H9 (cell line): ENCODE results near the gene TCIRG1. TPM values are rescaled to one million over a fixed set of nuclear protein-coding genes. Genes with fewer than 3 reads are reported as not detected.

Source experiments
- DNase-seq: peaks from one replicate; pipeline ENCODE4 v3.0.0-alpha.2; 2017
- H2AFZ ChIP-seq: one replicate; pipeline ENCODE4 v1.6.1; 2013; ENCODE audit warnings: mild to moderate bottlenecking, low read length, control low read depth, moderate library complexity
- H2AK5ac ChIP-seq: 2 replicates; pipeline ENCODE4 v1.6.1; 2013; ENCODE audit warnings: low read length, control low read depth, mixed read lengths; ENCODE audit not compliant: insufficient read length
- H2BK120ac ChIP-seq: one replicate; pipeline ENCODE4 v1.6.1; 2013; ENCODE audit warnings: low read depth, mild to moderate bottlenecking, low read length, control low read depth, inconsistent platforms; ENCODE audit not compliant: poor library complexity, severe bottlenecking
- H2BK12ac ChIP-seq: 2 replicates; pipeline ENCODE4 v1.6.1; 2013; ENCODE audit warnings: low read length, control low read depth, mixed read lengths, low read depth; ENCODE audit not compliant: insufficient read length
- H2BK15ac ChIP-seq: 2 replicates; pipeline ENCODE4 v1.6.1; 2013; ENCODE audit warnings: low read depth, low read length, control low read depth
- H2BK20ac ChIP-seq: one replicate; pipeline ENCODE4 v1.6.1; 2013; ENCODE audit warnings: low read depth, mild to moderate bottlenecking, low read length, control low read depth, inconsistent platforms; ENCODE audit not compliant: poor library complexity, severe bottlenecking
- H2BK5ac ChIP-seq: 2 replicates; pipeline ENCODE4 v1.6.1; 2013; ENCODE audit warnings: low read length, control low read depth, mixed read lengths; ENCODE audit not compliant: insufficient read length
- H3K14ac ChIP-seq: 2 replicates; pipeline ENCODE4 v1.6.1; 2013; ENCODE audit warnings: low read length, control low read depth; ENCODE audit not compliant: insufficient read depth
- H3K18ac ChIP-seq: 2 replicates; pipeline ENCODE4 v1.6.1; 2013; ENCODE audit warnings: low read depth, mild to moderate bottlenecking, mixed read lengths, low read length, control low read depth; ENCODE audit not compliant: insufficient read length
- H3K23ac ChIP-seq: 2 replicates; pipeline ENCODE4 v1.6.1; 2013; ENCODE audit warnings: low read length, control low read depth, mixed read lengths, low read depth; ENCODE audit not compliant: insufficient read length
- H3K23me2 ChIP-seq: 2 replicates; pipeline ENCODE4 v1.6.1; 2013; ENCODE audit warnings: low read depth, mild to moderate bottlenecking, mixed read lengths, low read length, control low read depth; ENCODE audit not compliant: insufficient read length, poor library complexity, severe bottlenecking
- H3K27ac ChIP-seq: 2 replicates; pipeline ENCODE4 v1.5.1; 2013; ENCODE audit warnings: low read length, control low read depth, mixed read lengths, low read depth; ENCODE audit not compliant: insufficient read length
- H3K27me3 ChIP-seq: 2 replicates; pipeline ENCODE4 v1.6.1; 2013; ENCODE audit warnings: low read length, control low read depth, inconsistent platforms; ENCODE audit not compliant: insufficient read depth
- H3K4ac ChIP-seq: 2 replicates; pipeline ENCODE4 v1.6.1; 2013; ENCODE audit warnings: low read depth, mild to moderate bottlenecking, control low read depth, inconsistent platforms, low read length, moderate library complexity
- H3K4me1 ChIP-seq: 2 replicates; pipeline ENCODE4 v1.6.1; 2013; ENCODE audit warnings: low read length, control low read depth, inconsistent platforms; ENCODE audit not compliant: insufficient read depth
- H3K4me2 ChIP-seq: 2 replicates; pipeline ENCODE4 v1.6.1; 2013; ENCODE audit warnings: low read length, control low read depth, mixed read lengths; ENCODE audit not compliant: insufficient read length, insufficient read depth
- H3K56ac ChIP-seq: 2 replicates; pipeline ENCODE4 v1.6.1; 2013; ENCODE audit warnings: low read depth, mild to moderate bottlenecking, mixed read lengths, low read length, control low read depth; ENCODE audit not compliant: insufficient read length
- H3K79me1 ChIP-seq: 2 replicates; pipeline ENCODE4 v1.6.1; 2013; ENCODE audit warnings: low read depth, mild to moderate bottlenecking, moderate library complexity, low read length, control low read depth, inconsistent platforms; ENCODE audit not compliant: insufficient read depth, poor library complexity, severe bottlenecking
- H3K79me2 ChIP-seq: 2 replicates; pipeline ENCODE4 v1.6.1; 2013; ENCODE audit warnings: low read length, control low read depth, inconsistent platforms; ENCODE audit not compliant: insufficient read depth
- H3K9ac ChIP-seq: 2 replicates; pipeline ENCODE4 v1.6.1; 2013; ENCODE audit warnings: low read length, control low read depth, mixed read lengths; ENCODE audit not compliant: insufficient read length; ENCODE audit errors: extremely low read depth
- H3K9me3 ChIP-seq: one replicate; pipeline ENCODE4 v1.6.1; 2013; ENCODE audit warnings: low read depth, low read length, inconsistent platforms; ENCODE audit not compliant: control insufficient read depth
- H3T11ph ChIP-seq: one replicate; pipeline ENCODE4 v1.6.1; 2013; ENCODE audit warnings: mild to moderate bottlenecking, low read length, control low read depth, inconsistent platforms
- H4K20me1 ChIP-seq: one replicate; pipeline ENCODE4 v1.6.1; 2013; ENCODE audit not compliant: control insufficient read depth, insufficient read length, insufficient read depth
- H4K5ac ChIP-seq: 2 replicates; pipeline ENCODE4 v1.6.1; 2013; ENCODE audit warnings: low read depth, mild to moderate bottlenecking, mixed read lengths, low read length, control low read depth; ENCODE audit not compliant: insufficient read length
- H4K8ac ChIP-seq: replicated peaks from 2 replicates; pipeline ENCODE4 v1.6.1; 2013; ENCODE audit warnings: low read length, control low read depth, mixed read lengths, low read depth; ENCODE audit not compliant: insufficient read length
- H4K91ac ChIP-seq: 2 replicates; pipeline ENCODE4 v1.6.1; 2013; ENCODE audit warnings: low read depth, mild to moderate bottlenecking, moderate library complexity, mixed read lengths, low read length, control low read depth; ENCODE audit not compliant: insufficient read length
- H3K27ac Mint-ChIP-seq, 3 experiments: 2 replicates in 2 of 3; 3 replicates in 1 of 3; pipeline ENCODE4 v1.8.0; 2020 to 2021; ENCODE audit warnings: mixed read lengths in 3 of 3, mild to moderate bottlenecking in 1 of 3, moderate library complexity in 1 of 3
- H3K27me3 Mint-ChIP-seq: 2 replicates; pipeline ENCODE4 v1.8.0; 2021; ENCODE audit warnings: low read depth, mild to moderate bottlenecking, moderate library complexity, mixed read lengths
- H3K36me3 Mint-ChIP-seq, 3 experiments: 2 replicates in 2 of 3; 3 replicates in 1 of 3; pipeline ENCODE4 v1.8.0; 2020 to 2021; ENCODE audit warnings: low read depth in 3 of 3, mixed read lengths in 3 of 3; ENCODE audit not compliant: insufficient read depth in 1 of 3
- H3K4me1 Mint-ChIP-seq, 2 experiments: 2 replicates each; pipeline ENCODE4 v1.8.0; 2020; ENCODE audit warnings: mixed read lengths in 2 of 2
- H3K4me3 Mint-ChIP-seq, 2 experiments: 2 replicates in 1 of 2; 3 replicates in 1 of 2; pipeline ENCODE4 v1.8.0; 2020 to 2021; ENCODE audit warnings: mild to moderate bottlenecking in 2 of 2, mixed read lengths in 2 of 2, moderate library complexity in 1 of 2
- H3K9me3 Mint-ChIP-seq, 2 experiments: 2 replicates in 1 of 2; 3 replicates in 1 of 2; pipeline ENCODE4 v1.8.0; 2020; ENCODE audit warnings: mild to moderate bottlenecking in 2 of 2, mixed read lengths in 2 of 2, moderate library complexity in 1 of 2
- CTCF ChIP-seq: fragments of 200-600 bp; sonication (generic); conservative IDR thresholded peaks from 3 replicates; pipeline ENCODE4 v1.8.0; 2021; ENCODE audit warnings: antibody characterized with exemption, mild to moderate bottlenecking
- WGBS: extraction: QIAGEN DNeasy Blood & Tissue Kit; methylation state at CpG from one replicate; pipeline ENCODE4 v1.1.7; 2013; ENCODE audit warnings: missing lambda C conversion rate, low lambda C conversion rate, mixed read lengths; ENCODE audit not compliant: insufficient read length; ENCODE audit errors: extremely low coverage; 5-methylcytosine and 5-hydroxymethylcytosine counted together
- total RNA-seq: library from RNA; stranded (reverse); gene quantifications from 2 replicates; pipeline ENCODE4 v1.2.1, GENCODE V29; 2021

Gene TCIRG1
- total RNA-seq, 1 experiment from 2014 or later = 24.4 TPM

DNA sequence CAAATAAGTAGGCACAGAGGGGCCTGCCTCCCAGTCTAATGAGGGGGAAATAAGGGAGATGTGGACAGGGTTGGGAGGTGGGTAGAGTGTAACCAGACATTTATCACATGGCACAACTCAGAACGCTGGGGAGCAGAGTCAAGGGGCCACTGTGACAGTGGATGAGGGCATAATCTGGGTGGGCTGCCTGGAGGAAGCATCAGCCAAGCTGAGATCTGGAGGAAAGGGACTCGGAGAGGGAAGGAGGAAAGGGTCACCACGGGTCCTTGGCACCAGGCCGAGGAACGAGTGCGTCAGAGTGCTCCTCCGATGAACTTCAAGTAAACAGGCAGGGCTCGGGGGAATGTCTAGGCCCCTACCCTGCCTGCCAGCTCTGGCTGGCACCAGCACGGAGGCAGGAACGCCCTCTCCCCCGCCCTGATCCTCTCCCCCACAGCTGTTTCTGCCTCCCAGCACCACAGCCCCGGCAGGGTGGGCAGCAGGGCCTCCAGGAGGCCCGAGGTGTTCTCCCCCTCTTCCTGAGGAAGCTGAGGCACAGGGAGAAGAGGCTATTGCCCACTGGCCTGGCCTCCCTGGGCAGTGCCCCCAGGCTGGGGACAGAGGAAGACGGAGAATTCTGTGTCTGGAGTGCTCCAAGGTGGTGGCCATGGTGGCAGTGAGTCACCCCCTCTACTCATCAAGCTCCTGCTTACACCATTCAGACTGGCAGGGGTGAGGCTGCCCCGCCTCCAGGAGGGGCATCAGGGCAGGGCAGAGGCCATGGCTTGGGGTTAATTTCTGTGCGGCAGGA is 24.5 kb upstream of the TCIRG1 start:
- DNase-seq = no peak
- Histone ChIP-seq H2AK5ac (no peak overlapping the region), H3K4me1 (no peaks in the 10 kb centered on the region), H4K8ac (no peak overlapping the region), H3K9me3 (no peaks in the 10 kb centered on the region), H3K27ac (no peak overlapping the region), H2AFZ (no peak overlapping the region), H3K4ac (no peak overlapping the region), H3K79me1 (no peaks in the 10 kb centered on the region), H3K23me2 (no peaks in the 10 kb centered on the region), H3K9ac (no peak overlapping the region), H2BK20ac (no peak overlapping the region), H3K56ac (no peak overlapping the region), H3K79me2 (no peaks in the 10 kb centered on the region), H4K20me1 (no peaks in the 10 kb centered on the region), H3T11ph (no peak overlapping the region), H3K14ac (no peak overlapping the region), H3K27me3 (no peaks in the 10 kb centered on the region), H2BK5ac (no peak overlapping the region), H3K23ac (no peak overlapping the region), H4K91ac (no peak overlapping the region), H2BK15ac (no peak overlapping the region), H2BK120ac (no peak overlapping the region), H3K18ac (no peak overlapping the region), H3K4me2 (no peak overlapping the region), H4K5ac (no peak overlapping the region), H2BK12ac (no peak overlapping the region)
- peaks cover 2% of the 10 kb centered on the region for H3K27me3 Mint-ChIP-seq
- H3K9me3 Mint-ChIP-seq = peaks cover 0 to 1% of the 10 kb centered on the region in 2 experiments; a peak in 1 of 5 replicates
- H3K27ac Mint-ChIP-seq = peak overlapping the region; percentile 30 to 47 (median 30); a peak in 4 of 7 replicates
- H3K4me3 Mint-ChIP-seq = peak overlapping the region in 1 of 2 experiments; percentile 42; a peak in 1 of 5 replicates
- H3K36me3 Mint-ChIP-seq = no peaks in the 10 kb centered on the region; a peak in 1 of 7 replicates
- peaks cover 16 to 32% of the 10 kb centered on the region in 2 experiments for H3K4me1 Mint-ChIP-seq
- no peak for TF ChIP-seq CTCF
- WGBS = no CpG with 5 or more reads among the region's 16 CpGs
